ENCODE data around the gene ZDHHC11B. TPM values are rescaled to one million over a fixed set of nuclear protein-coding genes. Genes with fewer than 3 reads are reported as not detected.
"Not testable (repeated sequence)": the region's sequence is repeated elsewhere in the genome, so short reads cannot be mapped to it uniquely, and the experiment has no call there.

Gene ZDHHC11B
- total and polyA plus RNA-seq, 2 donors (not counting 1 experiment from before 2014, with no cell fraction given), result 0.52 TPM; not detected in 1

GRCh38 chr5:714215-715118, 70.1 kb downstream of the ZDHHC11B start:
- DNase-seq; POLR2A ChIA-PET; H3K4me1 Mint-ChIP-seq; ATAC-seq (ENCODE audit: low read depth); H3K27ac Mint-ChIP-seq; H3K36me3 ChIP-seq (replicated peaks in 1 of 2; ENCODE audit: control extremely low read depth in 1 of 2, control insufficient read depth in 1 of 2, extremely low read depth in 1 of 2, insufficient read depth in 2 of 2, low read length in 1 of 2); H3K4me3 ChIP-seq (ENCODE audit: control extremely low read depth in 1 of 5, extremely low read depth in 1 of 5, insufficient read depth in 1 of 5, low read depth in 2 of 5, low read length in 4 of 5); H4K20me1 ChIP-seq (ENCODE audit: control insufficient read depth, insufficient read depth, low read length, poor library complexity, severe bottlenecking); CTCF ChIA-PET; H3K9me3 Mint-ChIP-seq (ENCODE audit: insufficient read depth); H3K79me2 ChIP-seq (ENCODE audit: control insufficient read depth, insufficient read depth, low read length); H2AFZ ChIP-seq (ENCODE audit: insufficient read depth, low read depth, low read length, poor library complexity, severe bottlenecking); H3K4me3 Mint-ChIP-seq; H3K4me1 ChIP-seq (ENCODE audit: control insufficient read depth in 2 of 2, insufficient read depth in 2 of 2, low read length in 2 of 2); H3K9ac ChIP-seq (ENCODE audit: low read length); H3K27ac ChIP-seq (ENCODE audit: low read length in 2 of 2); H3K4me2 ChIP-seq (replicated peaks; ENCODE audit: low read depth, low read length, poor library complexity, severe bottlenecking); intact Hi-C loops (cut with micrococcal nuclease): not testable (repeated sequence)
- H3K27me3 Mint-ChIP-seq, result peaks cover 29% of the 10 kb centered on the region
- no CpG with 5 or more reads among the region's 8 CpGs for WGBS (ENCODE audit: insufficient coverage)
- H3K27me3 ChIP-seq (replicated peaks in 1 of 4; ENCODE audit: control extremely low read depth in 1 of 4, control insufficient read depth in 3 of 4, insufficient read depth in 4 of 4, low read length in 3 of 4), result peaks cover 0 to 12% (median 7%) of the 10 kb centered on the region in 4 experiments
- H3K9me3 ChIP-seq (ENCODE audit: control extremely low read depth in 1 of 3, control insufficient read depth in 2 of 3, insufficient read depth in 1 of 3, low read length in 2 of 3), result peaks cover 0 to 12% (median 4%) of the 10 kb centered on the region in 3 donors

DNA sequence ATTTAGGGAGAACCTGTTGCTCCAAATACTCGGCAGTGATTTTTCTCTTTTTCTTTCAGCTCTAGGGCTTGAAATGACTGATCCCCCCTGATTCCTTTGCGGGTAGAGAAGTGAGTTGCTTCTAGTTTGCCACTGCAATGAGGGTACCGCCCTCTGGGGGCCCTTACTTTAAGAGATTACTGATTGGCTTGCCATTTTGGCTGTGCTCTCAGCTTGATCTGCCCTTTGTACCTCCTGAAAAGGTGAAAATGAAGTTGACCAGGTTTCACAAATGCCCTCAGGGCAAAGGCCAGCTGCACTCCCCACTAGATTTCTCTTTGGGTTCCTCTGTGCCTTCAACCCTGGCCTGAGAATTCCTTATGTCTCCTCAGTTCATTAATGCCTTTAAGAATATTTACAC, 70.8 kb downstream of the ZDHHC11B start:
- H3K36me3 ChIP-seq (replicated peaks in 1 of 2; ENCODE audit: control extremely low read depth in 1 of 2, control insufficient read depth in 1 of 2, extremely low read depth in 1 of 2, insufficient read depth in 2 of 2, low read length in 1 of 2); intact Hi-C loops (cut with micrococcal nuclease); H3K27ac Mint-ChIP-seq; H3K9me3 Mint-ChIP-seq (ENCODE audit: insufficient read depth); H3K27ac ChIP-seq (ENCODE audit: low read length in 2 of 2); H4K20me1 ChIP-seq (ENCODE audit: control insufficient read depth, insufficient read depth, low read length, poor library complexity, severe bottlenecking); H3K4me1 ChIP-seq (ENCODE audit: control insufficient read depth in 2 of 2, insufficient read depth in 2 of 2, low read length in 2 of 2); H2AFZ ChIP-seq (ENCODE audit: insufficient read depth, low read depth, low read length, poor library complexity, severe bottlenecking); H3K4me2 ChIP-seq (replicated peaks; ENCODE audit: low read depth, low read length, poor library complexity, severe bottlenecking); H3K79me2 ChIP-seq (ENCODE audit: control insufficient read depth, insufficient read depth, low read length); ATAC-seq (ENCODE audit: low read depth); H3K9ac ChIP-seq (ENCODE audit: low read length); DNase-seq; H3K4me3 Mint-ChIP-seq; H3K4me3 ChIP-seq (ENCODE audit: control extremely low read depth in 1 of 5, extremely low read depth in 1 of 5, insufficient read depth in 1 of 5, low read depth in 2 of 5, low read length in 4 of 5); CTCF ChIA-PET; POLR2A ChIA-PET; H3K4me1 Mint-ChIP-seq: not testable (repeated sequence)
- peaks cover 26% of the 10 kb centered on the region for H3K27me3 Mint-ChIP-seq
- Histone ChIP-seq H3K9me3 (ENCODE audit: control extremely low read depth in 1 of 3, control insufficient read depth in 2 of 3, insufficient read depth in 1 of 3, low read length in 2 of 3) (peaks cover 0 to 17% (median 4%) of the 10 kb centered on the region in 3 donors), H3K27me3 (replicated peaks in 1 of 4; ENCODE audit: control extremely low read depth in 1 of 4, control insufficient read depth in 3 of 4, insufficient read depth in 4 of 4, low read length in 3 of 4) (peaks cover 0 to 12% (median 7%) of the 10 kb centered on the region in 4 experiments)
- WGBS (ENCODE audit: insufficient coverage), result no CpG with 5 or more reads among the region's 3 CpGs

- DNase-seq; ATAC-seq (ENCODE audit: low read depth); H3K36me3 ChIP-seq (replicated peaks in 1 of 2; ENCODE audit: control extremely low read depth in 1 of 2, control insufficient read depth in 1 of 2, extremely low read depth in 1 of 2, insufficient read depth in 2 of 2, low read length in 1 of 2); H3K4me1 ChIP-seq (ENCODE audit: control insufficient read depth in 2 of 2, insufficient read depth in 2 of 2, low read length in 2 of 2); H3K4me3 ChIP-seq (ENCODE audit: control extremely low read depth in 1 of 5, extremely low read depth in 1 of 5, insufficient read depth in 1 of 5, low read depth in 2 of 5, low read length in 4 of 5); H3K27ac ChIP-seq (ENCODE audit: low read length in 2 of 2); H3K27me3 Mint-ChIP-seq; H2AFZ ChIP-seq (ENCODE audit: insufficient read depth, low read depth, low read length, poor library complexity, severe bottlenecking); H3K9me3 ChIP-seq (ENCODE audit: control extremely low read depth in 1 of 3, control insufficient read depth in 2 of 3, insufficient read depth in 1 of 3, low read length in 2 of 3); intact Hi-C loops (cut with micrococcal nuclease); H3K4me2 ChIP-seq (replicated peaks; ENCODE audit: low read depth, low read length, poor library complexity, severe bottlenecking); CTCF ChIA-PET; H3K4me1 Mint-ChIP-seq; H3K9ac ChIP-seq (ENCODE audit: low read length); POLR2A ChIA-PET; H3K79me2 ChIP-seq (ENCODE audit: control insufficient read depth, insufficient read depth, low read length); H3K9me3 Mint-ChIP-seq (ENCODE audit: insufficient read depth); H3K27ac Mint-ChIP-seq; H4K20me1 ChIP-seq (ENCODE audit: control insufficient read depth, insufficient read depth, low read length, poor library complexity, severe bottlenecking); H3K4me3 Mint-ChIP-seq: not testable (repeated sequence)
- WGBS (ENCODE audit: insufficient coverage), result 100% methylated on average over 1 of the region's 3 CpGs
- H3K27me3 ChIP-seq (replicated peaks in 1 of 4; ENCODE audit: control extremely low read depth in 1 of 4, control insufficient read depth in 3 of 4, insufficient read depth in 4 of 4, low read length in 3 of 4), result peaks cover 0 to 12% (median 5%) of the 10 kb centered on the region in 4 experiments
Measured at GRCh38 chr5:708848-709517, 75.5 kb downstream of the ZDHHC11B start.
